GM18873 (cell line): ENCODE results near the gene BCAS3.

Experiments used
- ATAC-seq: cut with Tn5 transposase; IDR thresholded peaks from one replicate; pipeline ENCODE4 v1.9.1; 2021; ENCODE audit warnings: mild to moderate bottlenecking, moderate library complexity, moderate number of reproducible peaks; ENCODE audit not compliant: unreplicated experiment, low FRiP score

Gene BCAS3

GRCh38 chr17:61397086-61397842 is 719.6 kb downstream of the BCAS3 start:
- no peak for ATAC-seq

- no peak for ATAC-seq
These were observed 721.1 kb downstream of the BCAS3 start for GRCh38 chr17:61398721-61399130.

GRCh38 chr17:61399131-61400065 is 721.7 kb downstream of the BCAS3 start, which contains the start of gene TBX2:
TBX2 (plus strand) TSS chr17:61399843; CDS start chr17:61400177, 334 bp downstream.
- no peak for ATAC-seq

- no peak for ATAC-seq
These were observed 722.5 kb downstream of the BCAS3 start for GRCh38 chr17:61400066-61400716.

- ATAC-seq: no peak
These were observed 723.2 kb downstream of the BCAS3 start for GRCh38 chr17:61400717-61401388.

GRCh38 chr17:61401389-61402072 is 723.9 kb downstream of the BCAS3 start:
- ATAC-seq: no peak

GRCh38 chr17:61402073-61402541 is 724.5 kb downstream of the BCAS3 start:
- no peak for ATAC-seq

GRCh38 chr17:61402978-61403800 is 725.5 kb downstream of the BCAS3 start:
- ATAC-seq: no peak

GRCh38 chr17:61403801-61404662 is 726.4 kb downstream of the BCAS3 start:
- no peak for ATAC-seq

GRCh38 chr17:61404663-61404912 is 726.9 kb downstream of the BCAS3 start:
- ATAC-seq: no peak

- no peak for ATAC-seq
These were observed 727.4 kb downstream of the BCAS3 start for GRCh38 chr17:61404913-61405685.

- ATAC-seq: no peak
These were observed 728.3 kb downstream of the BCAS3 start for GRCh38 chr17:61405686-61406536.

- no peak for ATAC-seq
These were observed 728.8 kb downstream of the BCAS3 start for GRCh38 chr17:61406537-61406845.

GRCh38 chr17:61406971-61407911 is 729.6 kb downstream of the BCAS3 start:
- no peak for ATAC-seq

GRCh38 chr17:61408151-61409041 is 730.7 kb downstream of the BCAS3 start:
- ATAC-seq: no peak
